SK-N-SH (cell line): ENCODE data around the gene CST9L. TPM values are rescaled to one million over a fixed set of nuclear protein-coding genes. Genes with fewer than 3 reads are reported as not detected.

Source experiments
- CTCF ChIA-PET: fragments of 300-600, 350-600 bp; formaldehyde crosslinking; extraction: SDS; loops from one replicate; lab custom pipeline; 2021; lab: Yijun Ruan, JAX
- POLR2A ChIA-PET: fragments of 350-600 bp; sonication (Branson Sonifier 250); formaldehyde crosslinking; extraction: SDS; loops from one replicate; lab custom pipeline; 2020; ENCODE audit warnings: antibody characterized with exemption, inconsistent platforms; lab: Yijun Ruan, JAX
- DNase-seq: peaks from one replicate; pipeline ENCODE4 v3.0.0; 2012
- H2AFZ ChIP-seq: fragments of 200-600 bp; sonication (generic); 2 replicates; pipeline ENCODE4 v1.8.1; 2016; ENCODE audit warnings: antibody characterized with exemption, mild to moderate bottlenecking, low read depth
- H3F3A ChIP-seq: fragments of 200-600 bp; sonication (generic); replicated peaks from 2 replicates; pipeline ENCODE3; 2016; ENCODE audit warnings: antibody characterized with exemption, mild to moderate bottlenecking; ENCODE audit not compliant: insufficient read depth
- H3K27ac ChIP-seq, 2 experiments: fragments of 200-500 bp in 1 of 2; fragments of 200-600 bp in 1 of 2; sonication (Bioruptor generic) in 1 of 2; sonication (generic), shearing (Covaris generic) in 1 of 2; 2 replicates each; pipeline versions ENCODE4 v1.5.1 to v1.6.1; 2014 to 2016; ENCODE audit warnings: low read depth in 2 of 2, inconsistent platforms in 1 of 2, low read length in 1 of 2, mild to moderate bottlenecking in 1 of 2, mixed read lengths in 1 of 2
- H3K27me3 ChIP-seq: fragments of 200-600 bp; sonication (generic), shearing (Covaris generic); 2 replicates; pipeline ENCODE4 v1.6.1; 2016; ENCODE audit warnings: mixed run types; ENCODE audit not compliant: insufficient read depth
- H3K36me3 ChIP-seq, 2 experiments: fragments of 200-500 bp in 1 of 2; fragments of 200-600 bp in 1 of 2; sonication (Bioruptor generic) in 1 of 2; sonication (generic) in 1 of 2; replicated peaks in 1 of 2; 2 replicates each; pipeline versions ENCODE3 to v1.5.1; 2014 to 2016; ENCODE audit warnings: low read length in 1 of 2, mild to moderate bottlenecking in 1 of 2; ENCODE audit not compliant: insufficient read depth in 2 of 2, control insufficient read depth in 1 of 2
- H3K4me1 ChIP-seq, 2 experiments: fragments of 200-500 bp in 1 of 2; fragments of 200-600 bp in 1 of 2; sonication (Bioruptor generic) in 1 of 2; sonication (generic), shearing (Covaris generic) in 1 of 2; 2 replicates each; pipeline versions ENCODE4 v1.5.1 to v1.6.1; 2014 to 2016; ENCODE audit warnings: low read depth in 1 of 2, low read length in 1 of 2, mixed run types in 1 of 2; ENCODE audit not compliant: insufficient read depth in 2 of 2, control insufficient read depth in 1 of 2
- H3K4me2 ChIP-seq: fragments of 200-600 bp; sonication (generic), shearing (Covaris generic); 2 replicates; pipeline ENCODE4 v1.6.1; 2017; ENCODE audit warnings: mixed run types
- H3K4me3 ChIP-seq, 2 experiments: fragments of 200-500 bp in 1 of 2; fragments of 200-600 bp in 1 of 2; sonication (Bioruptor generic) in 1 of 2; sonication (generic), shearing (Covaris generic) in 1 of 2; 2 replicates each; pipeline versions ENCODE4 v1.5.1 to v1.8.1; 2014 to 2016; ENCODE audit warnings: low read depth in 2 of 2, inconsistent platforms in 1 of 2, low read length in 1 of 2, mild to moderate bottlenecking in 1 of 2, mixed read lengths in 1 of 2, moderate library complexity in 1 of 2
- H3K79me2 ChIP-seq: fragments of 200-600 bp; sonication (generic); 2 replicates; pipeline ENCODE4 v1.8.1; 2017; ENCODE audit warnings: mild to moderate bottlenecking; ENCODE audit not compliant: insufficient read depth
- H3K9ac ChIP-seq: fragments of 200-600 bp; sonication (generic); 2 replicates; pipeline ENCODE4 v1.6.1; 2017; ENCODE audit warnings: mixed run types
- H3K9me2 ChIP-seq: fragments of 200-600 bp; sonication (generic); 2 replicates; pipeline ENCODE4 v1.6.1; 2017; ENCODE audit warnings: mixed run types
- H3K9me3 ChIP-seq: fragments of 200-600 bp; sonication (generic); 2 replicates; pipeline ENCODE4 v1.6.1; 2017; ENCODE audit warnings: mixed run types, mild to moderate bottlenecking, moderate library complexity
- H4K20me1 ChIP-seq: fragments of 200-600 bp; sonication (generic); 2 replicates; pipeline ENCODE4 v1.6.1; 2017; ENCODE audit warnings: mild to moderate bottlenecking, mixed run types; ENCODE audit not compliant: insufficient read depth
- CHD2 ChIP-seq: fragments of 150-350 bp; IDR thresholded peaks from 2 replicates; pipeline ENCODE4 v1.6.1; 2018; ENCODE audit warnings: low read length; ENCODE audit not compliant: partially characterized antibody
- ELF1 ChIP-seq: IDR thresholded peaks from 2 replicates; pipeline ENCODE4 v1.4.0; 2012
- FOSL2 ChIP-seq: IDR thresholded peaks from 2 replicates; pipeline ENCODE4 v1.4.0; 2012; ENCODE audit warnings: low read depth, mild to moderate bottlenecking, moderate library complexity, borderline replicate concordance
- GABPA ChIP-seq: IDR thresholded peaks from 2 replicates; pipeline ENCODE4 v1.4.0; 2012; ENCODE audit warnings: low read depth, mild to moderate bottlenecking
- IRF3 ChIP-seq: fragments of 150-350 bp; IDR thresholded peaks from 2 replicates; pipeline ENCODE4 v1.6.1; 2016; ENCODE audit warnings: mild to moderate bottlenecking, low read depth, low read length
- JUND ChIP-seq: IDR thresholded peaks from 2 replicates; pipeline ENCODE4 v1.4.0; 2012
- MAX ChIP-seq: IDR thresholded peaks from 2 replicates; pipeline ENCODE4 v1.4.0; 2012; ENCODE audit warnings: low read depth
- MXI1 ChIP-seq: IDR thresholded peaks from 2 replicates; pipeline ENCODE4 v1.6.1; 2012; ENCODE audit warnings: mild to moderate bottlenecking, low read depth, low read length, improper control_type of control experiment
- NFIC ChIP-seq: IDR thresholded peaks from 2 replicates; pipeline ENCODE4 v1.4.0; 2012; ENCODE audit warnings: borderline replicate concordance
- NRF1 ChIP-seq: IDR thresholded peaks from 2 replicates; pipeline ENCODE4 v1.6.1; 2012; ENCODE audit warnings: low read depth, mild to moderate bottlenecking, low read length
- PBX3 ChIP-seq: IDR thresholded peaks from 2 replicates; pipeline ENCODE4; 2012
- POLR2AphosphoS5 ChIP-seq: IDR thresholded peaks from 2 replicates; pipeline ENCODE4 v1.6.1; 2012; ENCODE audit warnings: low read depth, low read length
- RCOR1 ChIP-seq: fragments of 150-350 bp; IDR thresholded peaks from 2 replicates; pipeline ENCODE4 v1.6.1; 2017; ENCODE audit warnings: antibody characterized with exemption, low read length
- REST ChIP-seq: IDR thresholded peaks from 2 replicates; pipeline ENCODE4 v1.6.1; 2012; ENCODE audit warnings: mild to moderate bottlenecking, low read depth, low read length, moderate library complexity
- RFX5 ChIP-seq: IDR thresholded peaks from 2 replicates; pipeline ENCODE4 v1.6.1; 2012; ENCODE audit warnings: mild to moderate bottlenecking, improper control_type of control experiment, low read length
- RXRA ChIP-seq: IDR thresholded peaks from 2 replicates; pipeline ENCODE4 v1.4.0; 2012; ENCODE audit warnings: low read depth, mild to moderate bottlenecking, borderline replicate concordance
- TAF1 ChIP-seq: IDR thresholded peaks from 2 replicates; pipeline ENCODE4 v1.6.1; 2012; ENCODE audit warnings: low read depth, mild to moderate bottlenecking, low read length, moderate library complexity, borderline replicate concordance
- TEAD4 ChIP-seq: IDR thresholded peaks from 2 replicates; pipeline ENCODE4 v1.4.0; 2012; ENCODE audit warnings: mild to moderate bottlenecking, borderline replicate concordance; ENCODE audit not compliant: insufficient read depth
- USF1 ChIP-seq: IDR thresholded peaks from 2 replicates; pipeline ENCODE4 v1.4.0; 2012; ENCODE audit warnings: low read depth, borderline replicate concordance
- ZBTB33 ChIP-seq: IDR thresholded peaks from 2 replicates; pipeline ENCODE4 v1.4.0; 2012; ENCODE audit warnings: low read depth, borderline replicate concordance
- WGBS: methylation state at CpG from one replicate; pipeline ENCODE4 v1.1.6; 2017; ENCODE audit warnings: low lambda C conversion rate; 5-methylcytosine and 5-hydroxymethylcytosine counted together
- polyA plus RNA-seq, 3 experiments: library from polyadenylated mRNA; depleted of rRNA; stranded (reverse); fragments of >200 nt; gene quantifications; 2 replicates each; pipeline ENCODE4 v1.2.3, GENCODE V29; 2012

CST9L gene
- polyA plus RNA-seq, 1 of the 3 experiments (the other 2 are of a cell fraction), result not detected

GRCh38 chr20:23528867-23529431 lies 39.3 kb downstream of the CST9L start:
- WGBS, result 0% methylated on average over 1 of the region's 1 CpG
- Histone ChIP-seq H2AFZ (no peak overlapping the region), H3K9me2 (no peaks in the 10 kb centered on the region), H3K27ac (no peak overlapping the region), H3K79me2 (no peaks in the 10 kb centered on the region), H3F3A (no peaks in the 10 kb centered on the region), H3K4me3 (no peak overlapping the region), H3K36me3 (no peaks in the 10 kb centered on the region), H3K27me3 (no peaks in the 10 kb centered on the region), H3K4me1 (no peaks in the 10 kb centered on the region; a peak in 1 of 4 replicates), H3K4me2 (no peak overlapping the region), H3K9ac (no peak overlapping the region), H4K20me1 (no peaks in the 10 kb centered on the region), H3K9me3 (no peaks in the 10 kb centered on the region)
- CTCF ChIA-PET, result no interaction called here
- POLR2A ChIA-PET, result no interaction called here
- TF ChIP-seq JUND (no peak), FOSL2 (no peak), TAF1 (no peak), ZBTB33 (no peak), POLR2AphosphoS5 (no peak), TEAD4 (no peak), RCOR1 (no peak), NRF1 (no peak), PBX3 (no peak), GABPA (no peak), MAX (no peak), RFX5 (no peak), USF1 (no peak), MXI1 (no peak), NFIC (no peak), CHD2 (no peak), RXRA (no peak), IRF3 (no peak), ELF1 (no peak), REST (no peak)
- DNase-seq, result no peak
